NCI-H526 treated with DMSO at 0.1 percent for 48 hours (cell line): ENCODE measurements around the gene PTCD1.

Experiments used
- DNase-seq: peaks from one replicate; lab custom pipeline; 2025; lab: John Stamatoyannopoulos, UW

The PTCD1 gene, protein sequence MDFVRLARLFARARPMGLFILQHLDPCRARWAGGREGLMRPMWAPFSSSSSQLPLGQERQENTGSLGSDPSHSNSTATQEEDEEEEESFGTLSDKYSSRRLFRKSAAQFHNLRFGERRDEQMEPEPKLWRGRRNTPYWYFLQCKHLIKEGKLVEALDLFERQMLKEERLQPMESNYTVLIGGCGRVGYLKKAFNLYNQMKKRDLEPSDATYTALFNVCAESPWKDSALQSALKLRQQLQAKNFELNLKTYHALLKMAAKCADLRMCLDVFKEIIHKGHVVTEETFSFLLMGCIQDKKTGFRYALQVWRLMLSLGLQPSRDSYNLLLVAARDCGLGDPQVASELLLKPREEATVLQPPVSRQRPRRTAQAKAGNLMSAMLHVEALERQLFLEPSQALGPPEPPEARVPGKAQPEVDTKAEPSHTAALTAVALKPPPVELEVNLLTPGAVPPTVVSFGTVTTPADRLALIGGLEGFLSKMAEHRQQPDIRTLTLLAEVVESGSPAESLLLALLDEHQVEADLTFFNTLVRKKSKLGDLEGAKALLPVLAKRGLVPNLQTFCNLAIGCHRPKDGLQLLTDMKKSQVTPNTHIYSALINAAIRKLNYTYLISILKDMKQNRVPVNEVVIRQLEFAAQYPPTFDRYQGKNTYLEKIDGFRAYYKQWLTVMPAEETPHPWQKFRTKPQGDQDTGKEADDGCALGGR

DNA sequence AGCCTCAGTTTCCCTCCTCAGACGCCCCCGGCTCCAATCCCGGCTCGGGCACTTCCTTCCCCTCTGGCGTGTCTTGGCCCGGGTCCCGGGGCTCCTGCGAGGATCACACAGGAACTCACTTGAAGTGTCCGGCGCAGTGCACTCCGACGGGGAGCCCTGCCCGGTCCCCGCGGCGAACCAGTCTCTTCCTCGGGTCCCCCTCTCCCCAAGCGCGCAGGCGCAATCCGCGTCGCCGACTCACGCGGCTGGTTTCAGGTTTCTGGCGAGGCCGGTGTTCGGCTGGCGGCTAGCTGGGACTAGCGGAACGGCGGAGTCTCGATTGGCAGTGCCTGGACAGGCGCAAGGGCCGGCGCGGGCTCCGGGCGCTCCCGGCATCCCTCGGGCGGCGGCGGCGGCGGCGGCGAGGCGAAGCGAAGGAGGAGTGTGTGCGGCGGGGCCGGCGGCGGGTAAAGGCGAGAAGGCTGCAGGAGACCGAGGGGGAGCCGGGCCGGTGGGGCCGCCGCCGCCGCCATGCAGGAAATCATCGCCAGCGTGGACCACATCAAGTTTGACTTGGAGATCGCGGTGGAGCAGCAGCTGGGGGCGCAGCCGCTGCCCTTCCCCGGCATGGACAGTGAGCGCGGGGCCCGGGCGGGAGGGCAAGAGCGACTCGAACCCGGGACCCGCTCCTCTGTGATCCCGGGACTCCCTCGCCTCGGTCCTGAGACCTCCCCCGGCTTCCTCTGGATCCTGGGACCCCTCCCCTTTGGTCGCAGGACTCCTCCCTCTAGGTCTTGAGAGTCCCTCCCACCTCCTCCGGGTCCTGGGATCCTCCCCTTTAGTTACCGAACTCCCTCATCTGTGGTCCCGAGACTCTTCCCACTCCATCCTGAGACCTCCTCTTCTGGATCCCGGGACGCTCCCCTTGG, at the start of gene PTCD1, which contains the start of gene CPSF4:
Gene PTCD1, minus strand, starts transcription at position 226 of the 908 bp plus-strand sequence. CDS start 3,556 bp downstream, outside the sequence.
Gene CPSF4, plus strand, starts transcription at position 371 of the 908 bp plus-strand sequence. Its CDS starts 140 bp downstream, at position 511.
- DNase-seq = peak; percentile 95

DNA sequence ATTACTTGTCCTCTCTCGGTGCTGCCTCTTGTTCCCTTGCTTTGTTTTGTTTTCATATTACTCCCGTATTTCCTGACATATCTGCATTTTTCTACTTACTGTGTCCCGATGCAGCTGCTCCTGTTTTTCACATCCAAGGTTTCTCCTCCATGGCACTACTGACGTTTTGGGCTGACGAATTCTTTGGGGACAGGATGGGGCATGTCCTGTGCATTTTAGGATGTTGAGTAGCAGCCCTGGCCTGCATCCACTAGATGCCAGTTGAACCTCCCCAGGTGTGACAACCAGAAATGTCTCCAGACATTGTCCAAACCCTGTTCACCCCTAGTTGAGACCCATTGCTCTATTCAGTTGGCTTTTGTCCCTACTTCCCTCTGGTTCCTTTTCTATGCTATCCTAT, 46.5 kb upstream of the PTCD1 start:
- no peak for DNase-seq

DNA sequence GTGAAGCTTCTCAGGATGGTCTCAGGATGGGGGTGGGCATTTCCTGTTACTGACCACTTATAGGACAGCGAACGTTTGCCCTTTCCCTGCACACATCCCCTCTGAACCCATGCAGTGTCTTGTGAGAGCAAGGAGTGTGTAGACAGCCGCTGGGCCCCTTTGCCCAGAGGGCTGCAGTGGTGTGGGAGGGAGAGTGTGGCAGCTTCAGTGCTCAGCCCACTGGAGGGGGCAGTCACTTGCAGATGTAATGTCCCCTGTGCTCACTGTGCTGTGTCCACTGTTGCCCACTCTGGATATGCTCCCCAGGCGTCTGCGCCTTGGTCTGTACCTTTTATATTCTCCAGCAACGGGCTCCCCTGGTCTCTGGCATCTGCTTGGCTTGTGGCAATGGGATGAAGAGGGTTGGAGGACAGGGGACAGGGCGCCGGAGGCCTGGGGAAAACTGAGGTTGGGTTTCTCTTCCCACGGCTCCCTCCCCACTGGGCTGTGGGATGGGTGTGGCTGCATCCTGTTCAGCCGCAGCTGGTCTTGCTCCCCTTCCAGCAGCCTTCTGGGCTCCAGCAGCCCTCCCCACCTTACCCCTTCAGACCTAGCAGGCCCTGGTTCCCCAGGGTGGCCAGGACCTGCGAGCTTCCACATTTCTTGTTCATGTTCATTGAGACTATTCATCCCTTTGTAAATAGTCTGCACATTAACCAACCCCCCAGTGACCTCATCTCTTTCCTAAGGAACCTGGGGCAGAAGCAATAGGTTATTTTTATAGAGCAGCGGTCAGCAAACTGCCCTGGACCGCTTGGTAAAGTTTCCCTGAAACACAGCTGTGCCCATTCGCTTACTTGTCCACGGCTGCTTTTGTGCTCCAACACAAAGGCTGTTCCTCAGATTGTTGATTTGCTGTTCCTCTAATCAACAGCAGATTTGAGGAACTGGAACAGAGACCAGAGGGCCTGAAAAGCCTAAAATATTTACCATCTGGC, 40.2 kb upstream of the PTCD1 start:
- DNase-seq = no peak

DNA sequence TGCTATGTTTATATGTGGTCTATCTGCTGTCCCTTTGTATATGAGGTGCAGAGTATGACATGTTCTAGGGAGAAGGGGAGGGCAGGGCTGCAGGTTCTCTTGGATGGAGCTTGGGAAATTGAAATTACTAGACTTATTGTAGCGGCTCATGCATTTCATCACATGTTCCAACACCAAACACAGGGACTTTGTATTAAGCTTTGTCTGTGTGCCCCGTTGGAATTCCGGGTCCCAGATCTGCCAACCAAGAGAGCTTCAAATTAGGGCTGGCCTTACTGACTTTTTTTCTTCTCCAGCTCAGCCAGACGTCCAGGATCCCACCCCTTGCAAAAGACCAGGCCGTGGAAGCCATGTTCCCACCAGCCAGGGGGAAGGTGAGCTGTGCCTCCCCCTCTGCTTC, 37.5 kb upstream of the PTCD1 start:
- no peak for DNase-seq

DNA sequence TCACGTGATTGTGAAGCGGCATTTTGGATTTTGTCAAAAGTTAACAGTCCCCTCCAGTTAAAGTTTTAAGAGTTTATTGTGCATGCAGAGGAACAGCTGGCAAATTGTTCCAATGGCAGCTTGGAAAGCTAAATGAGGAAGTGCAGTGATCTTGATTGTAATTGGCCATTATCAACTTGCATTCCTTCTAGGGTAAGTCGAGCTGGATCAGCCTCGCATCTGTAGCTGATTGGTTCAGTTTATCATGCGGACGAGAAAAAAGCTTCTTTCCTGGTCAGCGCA, 34.7 kb upstream of the PTCD1 start:
- no peak for DNase-seq

DNA sequence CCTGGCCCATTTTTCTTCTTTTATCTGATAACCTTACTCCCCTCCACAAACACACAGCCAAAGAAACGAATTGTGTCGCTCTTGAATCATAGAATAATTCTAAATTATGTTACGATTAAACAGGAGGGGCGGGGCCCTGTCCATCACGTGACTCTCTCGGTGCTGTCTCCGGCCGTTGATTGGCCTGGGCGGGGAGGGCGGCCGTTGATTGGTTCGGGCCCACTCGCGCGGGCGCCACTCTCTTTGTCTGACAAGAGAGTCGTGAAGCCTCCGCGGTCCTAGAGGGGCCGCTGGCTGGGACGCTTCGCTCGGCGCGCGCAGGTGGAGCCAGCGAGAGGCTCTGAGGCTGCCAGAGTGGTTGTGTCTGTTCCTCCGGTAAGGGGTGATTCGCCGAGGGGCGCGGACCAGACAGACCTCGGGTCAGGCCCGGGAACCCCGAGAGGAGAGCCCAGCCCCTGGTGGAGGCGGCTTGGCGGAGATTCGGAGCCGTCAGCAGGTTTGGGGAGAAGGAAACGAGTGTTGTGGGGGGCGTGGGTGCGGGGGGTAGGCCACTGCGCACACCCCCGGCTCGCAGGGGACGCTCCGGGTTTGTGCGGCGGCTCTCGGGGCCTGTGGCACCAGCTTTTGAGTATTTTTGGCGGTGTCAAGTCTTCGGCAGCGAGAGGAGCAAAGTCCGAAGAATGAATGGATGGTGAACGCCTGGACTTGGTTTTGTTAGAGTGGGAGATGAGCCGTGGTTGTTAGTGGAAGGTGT, 34.1 kb upstream of the PTCD1 start, which contains the start of gene ZNF789:
Gene ZNF789, plus strand, starts transcription at position 330 of the 754 bp plus-strand sequence. CDS start 3,567 bp downstream, outside the sequence.
- peak; percentile 95 for DNase-seq

DNA sequence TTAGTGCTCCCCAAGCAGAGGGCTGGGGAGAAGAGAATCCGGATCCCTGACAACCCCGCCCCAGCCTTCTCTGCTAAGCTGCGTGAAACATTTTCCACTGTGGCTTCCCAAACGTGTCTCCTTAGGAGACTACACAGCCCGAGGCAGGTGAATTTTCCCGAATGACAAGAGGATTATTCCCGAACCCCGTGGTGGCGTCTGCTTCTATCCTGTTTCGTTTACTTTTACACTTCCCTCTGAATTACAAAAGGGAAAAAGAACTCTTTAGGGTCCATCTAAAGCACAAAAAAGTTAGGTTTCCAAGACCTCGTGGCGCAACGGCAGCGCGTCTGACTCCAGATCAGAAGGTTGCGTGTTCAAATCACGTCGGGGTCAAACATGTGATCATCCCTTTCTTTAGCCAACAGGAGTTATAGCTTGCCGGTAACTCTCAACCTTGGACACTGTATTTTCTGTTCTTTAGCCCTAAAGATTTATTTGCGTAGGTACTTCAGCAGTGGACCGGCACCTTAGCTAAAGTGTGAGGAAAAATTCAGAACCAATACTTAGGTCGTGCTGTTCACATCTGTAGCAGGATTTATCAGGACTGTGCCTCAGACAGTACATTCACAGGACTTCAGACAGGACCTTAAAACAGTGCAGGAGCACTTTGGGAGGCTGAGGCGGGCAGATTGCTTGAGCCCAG, 30.9 kb upstream of the PTCD1 start:
- no peak for DNase-seq

DNA sequence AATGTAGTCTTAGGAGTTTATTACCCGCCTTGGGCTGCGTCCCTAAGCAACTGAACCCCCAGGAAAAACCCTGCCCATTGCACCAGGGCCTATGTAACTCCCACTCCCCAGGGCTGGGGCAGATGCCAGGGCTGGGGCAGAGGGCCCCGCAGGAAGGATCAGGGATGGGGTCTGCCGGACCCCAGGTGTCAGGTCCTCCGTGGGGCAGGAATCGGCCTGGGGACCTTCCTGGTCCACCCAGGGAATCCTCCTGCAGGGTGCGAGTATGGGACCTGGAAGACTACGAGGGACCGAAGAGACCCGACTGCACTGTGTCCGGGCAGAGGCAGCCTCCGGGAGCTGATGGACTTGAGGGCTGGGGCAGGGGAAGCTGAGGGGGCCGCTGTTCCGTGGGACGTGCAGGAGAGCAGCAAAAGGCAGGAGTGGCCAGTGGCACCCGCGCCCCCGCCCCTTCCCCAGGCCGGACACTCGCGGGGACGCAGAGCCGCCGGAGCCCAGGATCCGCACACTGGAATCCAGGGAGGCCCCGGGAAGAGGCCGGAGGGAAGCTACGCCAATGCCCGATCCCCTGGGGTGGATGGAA, 29.8 kb upstream of the PTCD1 start:
- DNase-seq = no peak

DNA sequence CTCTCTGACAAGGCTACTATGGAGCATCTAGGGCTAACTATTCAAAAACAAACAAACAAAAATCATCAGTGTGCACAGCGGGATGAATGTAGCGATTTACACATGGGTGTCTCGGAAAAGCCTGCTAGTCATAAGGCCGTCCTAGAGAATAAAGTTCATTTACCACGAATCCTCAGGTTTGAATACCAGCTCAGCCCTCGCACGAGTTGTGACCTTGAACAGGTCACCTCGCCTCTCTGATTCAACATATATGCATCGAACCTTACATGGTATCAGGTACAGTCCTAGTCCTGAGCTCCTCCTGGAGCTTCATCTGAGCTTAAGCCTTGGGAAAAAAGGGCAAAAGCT, 26.8 kb upstream of the PTCD1 start:
- DNase-seq = no peak

DNA sequence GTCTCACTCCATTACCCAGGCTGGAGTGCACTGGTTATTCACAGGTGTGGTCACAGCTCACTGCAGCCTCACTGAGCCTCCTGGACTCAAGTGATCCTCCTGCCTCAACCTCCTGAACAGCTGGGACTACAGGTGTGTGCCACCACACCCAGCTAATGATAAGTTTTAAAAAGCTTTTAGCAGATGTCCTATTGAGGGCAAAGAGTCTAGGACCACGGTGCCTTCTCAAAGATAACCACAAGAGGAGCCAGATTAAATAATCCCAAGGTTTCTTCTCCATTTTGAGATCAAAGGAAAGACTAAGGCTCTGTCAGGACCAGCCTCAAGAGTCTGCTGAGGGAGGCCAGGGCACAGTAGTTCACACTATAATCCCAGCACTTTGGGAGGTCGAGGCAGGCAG, 22.6 kb upstream of the PTCD1 start:
- no peak for DNase-seq

DNA sequence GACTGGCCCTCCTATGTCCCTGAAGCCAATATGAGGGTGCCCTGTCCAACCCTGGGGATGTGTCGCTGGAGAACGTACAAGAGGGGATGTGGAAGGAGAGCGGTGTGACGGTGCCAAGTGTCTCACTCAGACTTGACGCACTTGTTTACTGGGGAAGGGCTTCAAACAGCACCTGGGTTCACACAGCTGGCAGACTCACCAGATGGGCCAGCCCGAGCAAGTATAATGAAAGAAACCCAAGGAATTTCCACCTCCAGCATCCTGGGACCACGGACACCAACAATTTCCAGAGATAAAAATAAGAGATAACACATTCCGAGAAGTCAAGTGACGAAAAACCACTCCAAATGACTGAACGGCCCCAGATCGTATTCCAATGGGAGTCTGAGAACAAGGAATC, 22.1 kb upstream of the PTCD1 start:
- no peak for DNase-seq

DNA sequence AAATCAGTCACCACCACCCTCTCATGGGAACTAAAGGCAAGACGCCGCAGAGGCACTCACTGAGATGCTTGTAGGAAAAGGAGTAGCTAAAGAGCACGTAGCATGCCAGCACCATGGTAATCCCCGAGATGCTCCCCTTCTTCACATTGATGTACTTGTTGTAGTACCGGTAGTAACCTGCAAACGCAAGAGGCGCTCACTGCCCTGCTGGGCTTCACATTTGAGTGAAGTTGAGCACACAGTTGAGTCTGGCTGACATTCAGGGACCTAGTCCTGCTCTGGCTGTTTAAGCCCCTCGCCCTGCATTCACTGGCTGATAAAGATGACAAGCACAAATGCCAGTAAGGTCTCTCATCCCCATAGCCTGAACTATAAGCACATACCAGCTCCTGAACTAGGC, 20.5 kb upstream of the PTCD1 start:
- peak; percentile 12 for DNase-seq

DNA sequence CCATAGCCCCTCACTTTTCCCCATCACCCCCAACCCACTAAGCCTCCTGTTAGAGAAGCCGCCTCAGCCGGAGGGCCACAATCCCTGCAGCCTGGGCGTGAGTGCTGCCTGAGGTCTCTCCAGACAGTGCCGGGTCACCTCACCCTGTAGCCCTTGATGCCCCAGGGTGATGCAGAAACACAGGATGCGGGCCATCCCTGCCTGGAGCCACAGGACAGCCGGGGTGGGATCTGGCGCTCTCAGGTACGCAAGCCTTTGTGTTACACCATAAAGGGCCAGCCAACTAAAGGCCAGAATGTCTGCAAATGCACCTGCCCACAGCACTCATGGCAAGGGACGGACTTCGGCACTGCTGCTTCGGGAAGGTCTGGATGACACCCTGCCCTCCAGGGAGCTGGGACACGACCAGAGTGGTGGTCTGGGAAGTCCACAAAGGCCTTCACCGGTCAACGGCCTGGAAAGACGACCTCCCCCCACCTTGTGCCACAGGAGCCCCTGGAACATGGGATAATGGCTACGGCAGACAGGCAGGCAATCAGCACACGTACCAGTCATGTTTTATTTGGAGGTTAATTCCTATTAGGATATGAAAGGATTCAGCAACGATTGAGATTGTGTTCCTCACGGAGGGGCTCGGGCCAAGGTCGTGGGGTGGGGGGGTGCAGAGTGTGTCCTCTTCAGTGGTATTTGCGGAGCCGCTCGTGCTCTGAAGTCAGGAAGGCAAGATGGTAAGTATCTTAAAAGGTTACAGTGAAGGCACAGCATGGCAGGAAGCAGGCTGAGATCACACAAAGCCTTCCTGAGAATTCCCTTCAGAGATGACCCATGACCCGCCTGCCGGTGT, 19.3 kb upstream of the PTCD1 start:
- no peak for DNase-seq

DNA sequence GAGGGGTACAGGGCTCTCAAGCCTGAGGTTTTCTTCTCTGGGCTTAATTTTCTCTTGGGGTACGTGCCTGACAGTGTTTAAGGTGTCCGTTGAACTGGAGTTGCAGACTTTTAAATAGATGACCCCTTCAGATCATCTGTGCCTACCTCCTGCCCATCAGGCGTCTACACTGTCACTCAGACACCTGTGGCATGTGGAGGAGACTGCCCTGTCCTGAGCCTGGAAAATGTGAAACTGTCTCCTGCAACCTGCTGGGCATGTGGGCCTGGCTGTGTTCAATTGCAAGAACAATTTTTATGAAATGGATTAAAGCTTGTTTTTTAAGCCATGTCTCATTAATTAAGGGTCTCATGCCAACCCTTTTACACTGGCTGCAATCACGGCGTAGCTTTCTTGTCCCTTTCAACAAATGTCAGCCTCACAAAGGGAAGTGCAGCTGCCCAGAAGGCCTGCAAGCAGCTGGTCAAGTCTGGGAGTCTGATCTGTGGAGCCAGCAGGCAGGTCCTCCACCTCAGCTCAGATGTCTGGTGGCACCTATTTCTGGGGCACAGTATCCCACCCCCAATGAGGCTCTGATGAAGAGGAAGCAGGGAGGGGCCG, 18.6 kb upstream of the PTCD1 start:
- no peak for DNase-seq

DNA sequence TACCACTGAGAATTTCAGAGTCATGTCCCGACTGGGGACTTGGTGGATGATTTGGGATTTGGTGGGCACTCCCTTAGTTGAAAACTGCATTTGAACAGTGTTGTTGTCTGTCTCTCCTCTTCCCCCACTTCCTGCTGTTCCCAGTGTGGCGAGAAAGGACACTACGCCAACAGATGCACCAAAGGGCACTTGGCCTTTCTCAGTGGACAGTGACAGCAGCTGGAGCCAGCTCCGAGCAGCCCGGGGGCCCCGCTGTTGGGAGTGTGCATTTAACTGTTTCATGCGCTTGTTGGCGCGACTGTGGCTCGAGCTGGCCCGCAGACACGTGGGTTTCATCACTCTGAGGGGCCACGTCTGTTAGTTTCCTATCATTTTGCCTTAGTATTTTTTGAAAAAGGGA, 17.7 kb upstream of the PTCD1 start:
- no peak for DNase-seq

DNA sequence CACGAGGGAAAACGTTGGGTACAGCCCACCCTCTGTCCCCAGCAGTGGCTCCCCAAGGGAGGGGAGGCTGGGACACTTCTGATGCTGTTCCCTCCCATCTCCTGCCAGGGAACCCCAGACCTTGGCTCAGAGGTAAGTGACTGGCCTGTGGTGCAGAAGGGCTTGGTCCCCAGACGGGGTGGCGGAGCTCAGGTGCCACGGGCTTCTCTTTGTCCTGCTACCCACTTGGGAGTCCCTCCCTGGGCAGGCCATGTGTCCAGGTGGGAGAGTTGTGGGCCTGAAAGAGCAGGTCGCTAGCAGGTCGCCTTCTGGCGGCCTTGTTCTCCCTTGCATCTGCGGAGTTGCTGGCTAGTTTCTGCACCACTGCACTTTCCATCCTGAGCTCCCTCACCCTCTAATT, 17.3 kb upstream of the PTCD1 start:
- DNase-seq = no peak

DNA sequence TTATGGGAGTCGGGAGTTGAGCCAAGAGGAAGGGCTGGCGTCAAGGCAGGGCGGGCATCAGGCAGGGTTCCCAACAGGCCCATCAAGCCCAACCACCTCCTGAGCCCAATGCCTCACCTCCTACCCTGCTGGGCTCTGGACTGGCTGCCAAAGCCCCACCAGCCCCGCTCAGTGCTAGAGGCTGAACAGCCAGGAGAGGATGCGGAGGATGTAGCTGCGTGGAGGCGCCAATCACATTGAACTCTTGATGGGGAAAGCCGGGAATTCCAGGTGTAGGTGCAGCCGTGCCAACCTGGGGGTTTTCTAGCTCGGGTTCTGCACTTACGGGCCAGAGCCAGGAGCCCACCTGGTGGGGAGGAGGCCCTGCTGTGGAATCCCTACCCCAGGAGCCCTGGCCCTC, 14.5 kb upstream of the PTCD1 start:
- DNase-seq = no peak

DNA sequence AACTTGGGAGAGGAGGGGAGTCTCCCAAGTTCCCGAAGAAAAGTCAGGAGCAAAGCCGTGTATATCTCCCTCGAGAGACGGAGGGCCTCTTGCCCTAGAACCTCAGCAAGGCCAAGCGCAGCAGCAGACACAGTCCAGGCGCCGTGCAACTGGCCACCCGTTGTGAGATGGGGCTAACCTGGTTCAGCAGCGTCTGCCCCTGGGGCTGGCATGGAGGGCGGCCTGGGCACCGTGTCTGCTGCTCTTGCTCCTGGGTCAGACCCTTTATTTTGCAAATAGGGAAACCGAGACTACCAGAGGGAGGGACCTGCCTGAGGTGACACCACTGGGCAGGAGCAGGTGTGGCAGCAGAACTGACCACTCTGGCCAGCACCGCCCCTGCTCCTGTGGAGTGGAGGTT, 13.9 kb upstream of the PTCD1 start:
- no peak for DNase-seq
